HepG2 (cell line): ENCODE data around the gene TRANK1. TPM values are rescaled to one million over a fixed set of nuclear protein-coding genes. Genes with fewer than 3 reads are reported as not detected.
A peak's percentile ranks its signal among the peaks of the same experiment; 100 is the strongest.

ENCODE experiments used
- CEBPB ChIP-seq: IDR thresholded peaks from 2 replicates; pipeline ENCODE4 v1.6.1; 2011; ENCODE audit warnings: low read depth, low read length, improper control_type of control experiment, borderline replicate concordance
- FOSL1 ChIP-seq: sonication (generic); formaldehyde crosslinking; IDR thresholded peaks from 2 replicates; pipeline ENCODE4 v1.9.0; 2021; ENCODE audit warnings: missing genetic modification reagents, borderline replicate concordance
- GATAD2A ChIP-seq: IDR thresholded peaks from 2 replicates; pipeline ENCODE4 v1.6.1; 2016
- NFE2 ChIP-seq: sonication (generic); formaldehyde crosslinking; IDR thresholded peaks from 2 replicates; pipeline ENCODE4 v1.4.0; 2020; ENCODE audit warnings: missing genetic modification reagents
- NR2F1 ChIP-seq, 2 experiments: fragments of 450-650 bp in 1 of 2; formaldehyde crosslinking in 1 of 2; IDR thresholded peaks; 2 replicates each; pipeline versions ENCODE4 v1.5.0 to v1.6.1; 2016 to 2020; ENCODE audit warnings: mild to moderate bottlenecking in 1 of 2, missing compliant biosample characterization in 1 of 2, missing genetic modification reagents in 1 of 2, moderate library complexity in 1 of 2
- TARDBP ChIP-seq: sonication (generic); formaldehyde crosslinking; IDR thresholded peaks from 2 replicates; pipeline ENCODE4 v1.8.0; 2022; ENCODE audit warnings: mild to moderate bottlenecking, missing genetic modification reagents
- ZBTB37 ChIP-seq: sonication (generic); formaldehyde crosslinking; IDR thresholded peaks from 2 replicates; pipeline ENCODE4 v1.4.0; 2020; ENCODE audit warnings: mild to moderate bottlenecking, missing genetic modification reagents
- ZEB1 ChIP-seq: IDR thresholded peaks from 2 replicates; pipeline ENCODE4 v1.6.1; 2012; ENCODE audit warnings: mild to moderate bottlenecking, low read depth, inconsistent platforms; ENCODE audit not compliant: insufficient replicate concordance
- ZKSCAN5 ChIP-seq: sonication (generic); formaldehyde crosslinking; IDR thresholded peaks from 2 replicates; pipeline ENCODE4 v1.5.1; 2020; ENCODE audit warnings: mild to moderate bottlenecking, missing genetic modification reagents
- ZNF350 ChIP-seq: sonication (generic); formaldehyde crosslinking; IDR thresholded peaks from 2 replicates; pipeline ENCODE4 v1.4.0; 2020; ENCODE audit warnings: mild to moderate bottlenecking, low read depth, missing genetic modification reagents, borderline replicate concordance
- polyA plus RNA-seq, 8 experiments: library from polyadenylated mRNA; depleted of rRNA in 3 of 8; stranded (reverse) in 7 of 8; unstranded in 1 of 8; fragments of >200 nt; fragmentation: Illumina TruSeq in 4 of 8; extraction: Trizol in 4 of 8; gene quantifications; 2 replicates each; pipeline versions ENCODE4 v1.2.1 to v1.2.3, GENCODE V29; 2011 to 2016; ENCODE audit warnings: low read depth in 4 of 8, missing spikeins in 1 of 8, mixed read lengths in 1 of 8; ENCODE audit not compliant: insufficient read depth in 1 of 8
- total RNA-seq, 5 experiments: library from RNA; depleted of rRNA; stranded (reverse); fragments of >200 nt; fragmentation: Illumina TruSeq; extraction: Trizol; gene quantifications; 2 replicates each; pipeline ENCODE4 v1.2.3, GENCODE V29; 2016; ENCODE audit warnings: low read depth in 1 of 5
- TF ChIP-seq, protein P1 (sequence below), 2 experiments: sonication (generic) in 1 of 2; formaldehyde crosslinking in 1 of 2; IDR thresholded peaks; 2 replicates each; pipeline versions ENCODE4 v1.6.1 to v1.9.0; 2014 to 2022; ENCODE audit warnings: antibody characterized with exemption in 1 of 2, borderline replicate concordance in 1 of 2, inconsistent platforms in 1 of 2, low read depth in 1 of 2, missing genetic modification reagents in 1 of 2
- TF ChIP-seq, protein P2 (sequence below): IDR thresholded peaks from 2 replicates; pipeline ENCODE4 v1.4.0; 2020; ENCODE audit warnings: mild to moderate bottlenecking, missing genetic modification reagents
- TF ChIP-seq, protein P3 (sequence below): sonication (generic); formaldehyde crosslinking; IDR thresholded peaks from 2 replicates; pipeline ENCODE4 v1.9.0; 2021; ENCODE audit warnings: missing genetic modification reagents, borderline replicate concordance

TRANK1 gene
- total and polyA plus RNA-seq, 2 of the 13 experiments (the other 11 are each of a cell fraction or from before 2014, with no cell fraction given), result 0.13 to 0.32 TPM

GRCh38 chr3:36972163-36972562 is 27.3 kb upstream of the TRANK1 start (continued):
- TF ChIP-seq, protein P1, sequence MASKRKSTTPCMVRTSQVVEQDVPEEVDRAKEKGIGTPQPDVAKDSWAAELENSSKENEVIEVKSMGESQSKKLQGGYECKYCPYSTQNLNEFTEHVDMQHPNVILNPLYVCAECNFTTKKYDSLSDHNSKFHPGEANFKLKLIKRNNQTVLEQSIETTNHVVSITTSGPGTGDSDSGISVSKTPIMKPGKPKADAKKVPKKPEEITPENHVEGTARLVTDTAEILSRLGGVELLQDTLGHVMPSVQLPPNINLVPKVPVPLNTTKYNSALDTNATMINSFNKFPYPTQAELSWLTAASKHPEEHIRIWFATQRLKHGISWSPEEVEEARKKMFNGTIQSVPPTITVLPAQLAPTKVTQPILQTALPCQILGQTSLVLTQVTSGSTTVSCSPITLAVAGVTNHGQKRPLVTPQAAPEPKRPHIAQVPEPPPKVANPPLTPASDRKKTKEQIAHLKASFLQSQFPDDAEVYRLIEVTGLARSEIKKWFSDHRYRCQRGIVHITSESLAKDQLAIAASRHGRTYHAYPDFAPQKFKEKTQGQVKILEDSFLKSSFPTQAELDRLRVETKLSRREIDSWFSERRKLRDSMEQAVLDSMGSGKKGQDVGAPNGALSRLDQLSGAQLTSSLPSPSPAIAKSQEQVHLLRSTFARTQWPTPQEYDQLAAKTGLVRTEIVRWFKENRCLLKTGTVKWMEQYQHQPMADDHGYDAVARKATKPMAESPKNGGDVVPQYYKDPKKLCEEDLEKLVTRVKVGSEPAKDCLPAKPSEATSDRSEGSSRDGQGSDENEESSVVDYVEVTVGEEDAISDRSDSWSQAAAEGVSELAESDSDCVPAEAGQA (IDR thresholded peaks at IDR 0.05; ENCODE audit: low read depth), result no peak
- TF ChIP-seq, protein P1 (CRISPR knock-in tag; IDR thresholded peaks at IDR 0.05; ENCODE audit: borderline replicate concordance), result no peak
- TF ChIP-seq ZBTB37 (CRISPR knock-in tag) (no peak), TARDBP (CRISPR knock-in tag) (no peak), NFE2 (CRISPR knock-in tag) (no peak), ZKSCAN5 (CRISPR knock-in tag) (no peak), CEBPB (no peak), ZEB1 (no peak), NR2F1 (CRISPR knock-in tag; IDR thresholded peaks at IDR 0.05) (0 out of 4 replicates have a peak, but pooled peaks of 1 of the 2 experiments have one; percentile 48), FOSL1 (CRISPR knock-in tag) (no peak), GATAD2A (no peak), ZNF350 (CRISPR knock-in tag) (no peak)
- TF ChIP-seq, protein P2, sequence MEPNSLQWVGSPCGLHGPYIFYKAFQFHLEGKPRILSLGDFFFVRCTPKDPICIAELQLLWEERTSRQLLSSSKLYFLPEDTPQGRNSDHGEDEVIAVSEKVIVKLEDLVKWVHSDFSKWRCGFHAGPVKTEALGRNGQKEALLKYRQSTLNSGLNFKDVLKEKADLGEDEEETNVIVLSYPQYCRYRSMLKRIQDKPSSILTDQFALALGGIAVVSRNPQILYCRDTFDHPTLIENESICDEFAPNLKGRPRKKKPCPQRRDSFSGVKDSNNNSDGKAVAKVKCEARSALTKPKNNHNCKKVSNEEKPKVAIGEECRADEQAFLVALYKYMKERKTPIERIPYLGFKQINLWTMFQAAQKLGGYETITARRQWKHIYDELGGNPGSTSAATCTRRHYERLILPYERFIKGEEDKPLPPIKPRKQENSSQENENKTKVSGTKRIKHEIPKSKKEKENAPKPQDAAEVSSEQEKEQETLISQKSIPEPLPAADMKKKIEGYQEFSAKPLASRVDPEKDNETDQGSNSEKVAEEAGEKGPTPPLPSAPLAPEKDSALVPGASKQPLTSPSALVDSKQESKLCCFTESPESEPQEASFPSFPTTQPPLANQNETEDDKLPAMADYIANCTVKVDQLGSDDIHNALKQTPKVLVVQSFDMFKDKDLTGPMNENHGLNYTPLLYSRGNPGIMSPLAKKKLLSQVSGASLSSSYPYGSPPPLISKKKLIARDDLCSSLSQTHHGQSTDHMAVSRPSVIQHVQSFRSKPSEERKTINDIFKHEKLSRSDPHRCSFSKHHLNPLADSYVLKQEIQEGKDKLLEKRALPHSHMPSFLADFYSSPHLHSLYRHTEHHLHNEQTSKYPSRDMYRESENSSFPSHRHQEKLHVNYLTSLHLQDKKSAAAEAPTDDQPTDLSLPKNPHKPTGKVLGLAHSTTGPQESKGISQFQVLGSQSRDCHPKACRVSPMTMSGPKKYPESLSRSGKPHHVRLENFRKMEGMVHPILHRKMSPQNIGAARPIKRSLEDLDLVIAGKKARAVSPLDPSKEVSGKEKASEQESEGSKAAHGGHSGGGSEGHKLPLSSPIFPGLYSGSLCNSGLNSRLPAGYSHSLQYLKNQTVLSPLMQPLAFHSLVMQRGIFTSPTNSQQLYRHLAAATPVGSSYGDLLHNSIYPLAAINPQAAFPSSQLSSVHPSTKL (CRISPR knock-in tag), result 0 out of 2 replicates have a peak, but pooled peaks have one; percentile 33
- TF ChIP-seq, protein P3, sequence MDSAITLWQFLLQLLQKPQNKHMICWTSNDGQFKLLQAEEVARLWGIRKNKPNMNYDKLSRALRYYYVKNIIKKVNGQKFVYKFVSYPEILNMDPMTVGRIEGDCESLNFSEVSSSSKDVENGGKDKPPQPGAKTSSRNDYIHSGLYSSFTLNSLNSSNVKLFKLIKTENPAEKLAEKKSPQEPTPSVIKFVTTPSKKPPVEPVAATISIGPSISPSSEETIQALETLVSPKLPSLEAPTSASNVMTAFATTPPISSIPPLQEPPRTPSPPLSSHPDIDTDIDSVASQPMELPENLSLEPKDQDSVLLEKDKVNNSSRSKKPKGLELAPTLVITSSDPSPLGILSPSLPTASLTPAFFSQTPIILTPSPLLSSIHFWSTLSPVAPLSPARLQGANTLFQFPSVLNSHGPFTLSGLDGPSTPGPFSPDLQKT (CRISPR knock-in tag), result no peak
